ENCODE results near the gene BCOR.

BCOR gene

DNA sequence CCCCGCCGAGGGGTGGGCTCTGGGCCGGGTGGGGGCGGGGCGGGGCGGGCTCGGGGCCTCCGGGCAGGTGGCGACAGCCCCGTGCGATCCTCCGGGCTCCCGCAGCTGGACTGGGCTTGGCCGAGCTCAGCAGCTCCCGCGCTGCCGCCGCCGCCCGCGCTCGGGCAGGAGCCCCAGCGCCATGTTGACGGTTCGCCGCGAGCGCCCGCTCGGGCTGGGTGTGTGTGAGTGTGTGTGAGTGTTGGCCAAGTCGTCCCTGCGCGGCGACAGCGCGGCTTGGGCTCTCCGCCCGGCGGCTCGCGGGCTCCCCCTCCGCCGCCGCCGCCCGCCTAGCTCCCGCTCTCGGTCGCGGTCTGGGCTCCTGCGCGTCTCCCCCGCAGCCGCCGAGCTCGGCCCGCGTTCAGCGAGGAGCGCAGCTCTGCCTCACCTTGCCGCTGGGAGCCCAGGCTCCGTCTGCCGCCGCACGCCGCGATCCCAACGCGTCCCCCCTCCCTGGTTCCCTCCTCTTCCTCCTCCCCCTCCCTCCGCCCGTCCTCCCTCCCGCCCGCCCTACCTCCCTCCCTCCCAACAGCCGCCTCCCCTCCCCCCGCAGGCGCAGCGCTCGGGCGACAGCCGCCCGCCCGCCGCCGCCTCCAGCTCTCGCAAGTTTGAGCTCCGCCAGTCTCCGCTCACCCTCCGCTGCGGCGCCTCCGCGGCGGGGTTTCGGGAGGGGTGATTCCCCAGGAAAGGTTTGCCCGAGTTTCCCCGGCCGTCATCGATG is at the start of gene BCOR:
Gene BCOR (minus strand): TSS at position 455 of the 760 bp plus-strand sequence. CDS start 20,029 bp downstream, outside the sequence.
- peak; percentile 64 for DNase-seq (ENCODE audit: low spot score)

- DNase-seq (ENCODE audit: low spot score): no peak
Measured at GRCh38 chrX:40147126-40147952, 49.6 kb upstream of the BCOR start.

DNA sequence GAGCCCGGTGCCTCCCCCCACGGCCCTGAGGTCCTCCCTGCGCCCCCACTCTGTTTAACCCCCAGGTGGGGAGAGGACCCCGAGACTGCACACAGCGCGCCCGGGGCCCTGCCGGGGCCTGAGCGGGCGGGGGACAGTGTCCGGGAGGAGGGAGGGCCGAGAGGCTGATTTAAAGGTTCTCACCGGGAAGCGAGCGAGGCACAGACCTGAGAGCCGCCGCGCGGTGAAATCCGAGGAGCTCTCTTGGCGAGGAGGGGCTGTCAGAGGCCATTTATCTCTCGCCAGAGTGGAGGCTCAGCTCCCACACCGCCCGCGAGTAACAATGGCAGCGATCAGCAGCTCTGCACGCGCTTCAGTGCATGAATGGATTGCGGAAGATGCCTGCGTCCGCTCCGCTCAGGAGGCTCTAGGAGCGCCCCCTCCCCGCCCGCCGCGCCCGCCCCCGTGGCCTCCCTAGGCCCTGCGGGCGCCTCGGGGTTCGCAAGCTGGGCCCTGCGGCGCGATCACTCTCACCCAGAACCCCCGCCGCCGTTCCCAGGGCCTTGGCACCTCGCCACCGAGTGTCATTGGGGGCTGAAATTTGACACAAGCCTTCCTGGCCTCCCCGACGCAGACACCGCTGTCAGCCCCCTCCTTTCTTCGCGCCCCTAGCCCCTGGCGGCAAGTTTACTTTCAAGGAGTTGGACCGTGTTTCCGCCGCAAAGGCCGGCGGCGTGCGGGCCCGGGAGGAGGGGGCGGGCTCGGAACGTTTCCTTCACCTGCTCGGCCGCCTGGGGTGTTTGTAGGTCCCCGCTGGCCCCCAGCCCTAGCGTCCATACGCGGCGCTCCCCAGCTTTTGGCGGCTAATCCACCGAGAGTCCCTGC is 48.7 kb upstream of the BCOR start:
- no peak for DNase-seq (ENCODE audit: low spot score)

- DNase-seq (ENCODE audit: low spot score): no peak
Measured at GRCh38 chrX:40145923-40146261, 48.1 kb upstream of the BCOR start.

- DNase-seq (ENCODE audit: low spot score): no peak
Measured at GRCh38 chrX:40145001-40145922, 47.5 kb upstream of the BCOR start.

- no peak for DNase-seq (ENCODE audit: low spot score)
Measured at GRCh38 chrX:40144576-40144975, 46.8 kb upstream of the BCOR start.

- no peak for DNase-seq (ENCODE audit: low spot score)
Measured at GRCh38 chrX:40143987-40144386, 46.2 kb upstream of the BCOR start.

GRCh38 chrX:40143001-40143400 is 45.2 kb upstream of the BCOR start:
- no peak for DNase-seq (ENCODE audit: low spot score)

DNA sequence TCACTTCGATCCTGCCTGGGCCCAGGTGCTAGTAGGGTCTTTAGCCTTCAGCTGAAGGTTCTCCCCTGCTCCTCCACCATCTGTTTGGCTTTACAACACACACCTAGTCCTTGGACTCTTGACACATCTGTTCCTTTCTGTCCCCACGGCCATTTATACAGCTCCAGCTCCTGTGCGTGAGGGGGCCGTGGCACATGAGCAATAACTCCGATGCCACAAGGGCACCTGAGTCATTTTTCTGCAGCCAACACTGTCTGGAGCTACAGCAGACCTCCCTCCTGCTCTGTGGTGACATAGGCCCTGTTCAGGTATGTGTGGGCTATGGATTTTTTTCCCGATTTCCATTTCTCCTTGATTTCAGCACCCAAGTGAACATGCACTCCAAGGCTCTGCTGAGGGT is 44.7 kb upstream of the BCOR start:
- DNase-seq (ENCODE audit: low spot score): no peak

GRCh38 chrX:40140706-40141499 is 43.1 kb upstream of the BCOR start:
- DNase-seq (ENCODE audit: low spot score): no peak

DNA sequence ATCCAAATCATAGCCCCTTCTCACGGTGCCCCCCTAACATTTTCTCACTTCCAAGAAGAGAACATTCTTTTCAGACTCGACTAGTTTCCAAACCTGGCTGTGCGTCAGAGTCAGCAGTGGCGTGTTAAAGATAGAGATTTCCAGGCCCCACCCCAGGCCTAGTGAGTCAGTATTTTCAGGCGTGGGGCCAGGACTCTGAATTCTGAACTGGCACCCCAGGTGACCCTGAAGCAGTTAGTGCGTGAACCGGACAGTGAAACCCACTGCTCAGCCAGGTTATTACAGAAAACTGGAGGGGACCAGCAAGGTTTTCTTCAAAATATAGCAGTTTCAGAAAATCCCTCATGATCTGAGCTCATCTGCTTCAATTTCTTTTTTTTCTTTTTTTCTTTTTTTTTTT is 35.0 kb upstream of the BCOR start:
- no peak for DNase-seq (ENCODE audit: low spot score)

- no peak for DNase-seq (ENCODE audit: low spot score)
Measured at GRCh38 chrX:40131654-40132337, 34.0 kb upstream of the BCOR start.

- DNase-seq (ENCODE audit: low spot score): no peak
Measured at GRCh38 chrX:40130207-40130606, 32.4 kb upstream of the BCOR start.

DNA sequence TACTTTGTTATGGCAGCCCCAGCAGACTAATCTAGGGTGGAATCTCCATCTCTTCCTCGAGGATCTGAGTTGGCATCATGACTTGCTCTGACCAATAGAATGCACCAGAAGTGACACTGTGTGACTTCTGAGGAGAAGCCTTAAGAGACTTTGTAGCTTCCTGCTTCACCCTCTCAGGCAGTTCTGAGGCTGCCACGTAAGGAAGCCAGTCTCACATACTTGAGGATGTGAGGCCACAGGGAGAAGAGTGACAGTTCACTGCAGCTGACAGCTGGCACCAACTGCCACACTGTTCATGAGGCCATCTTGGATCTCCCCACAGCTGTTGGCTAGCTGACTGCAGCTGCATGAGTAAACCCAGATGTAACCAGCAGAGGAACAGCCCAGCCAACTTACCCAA is 29.3 kb upstream of the BCOR start:
- DNase-seq (ENCODE audit: low spot score): no peak

DNA sequence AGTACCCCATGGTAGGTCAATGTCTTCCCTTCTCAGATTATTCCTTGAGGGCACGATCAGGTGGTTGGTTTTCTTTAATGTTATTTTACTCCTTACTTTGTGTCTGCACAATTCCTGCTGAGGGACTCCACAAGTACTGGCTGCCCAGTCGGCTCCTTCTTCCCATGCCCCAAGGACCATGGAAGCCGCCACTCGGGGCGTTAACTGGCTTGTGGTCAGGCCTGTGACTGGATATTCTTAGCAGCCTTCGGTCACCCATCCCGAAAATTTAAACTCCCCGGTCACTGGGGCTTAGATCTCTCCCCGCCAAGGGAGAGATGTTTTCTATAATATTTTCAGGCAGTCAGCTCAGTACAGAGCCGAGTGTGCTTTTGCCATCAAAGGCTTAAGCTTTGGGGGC is 24.7 kb upstream of the BCOR start:
- DNase-seq (ENCODE audit: low spot score): no peak

GRCh38 chrX:40121618-40122017 is 23.9 kb upstream of the BCOR start:
- no peak for DNase-seq (ENCODE audit: low spot score)

GRCh38 chrX:40120838-40121580 is 23.3 kb upstream of the BCOR start:
- DNase-seq (ENCODE audit: low spot score): no peak

DNA sequence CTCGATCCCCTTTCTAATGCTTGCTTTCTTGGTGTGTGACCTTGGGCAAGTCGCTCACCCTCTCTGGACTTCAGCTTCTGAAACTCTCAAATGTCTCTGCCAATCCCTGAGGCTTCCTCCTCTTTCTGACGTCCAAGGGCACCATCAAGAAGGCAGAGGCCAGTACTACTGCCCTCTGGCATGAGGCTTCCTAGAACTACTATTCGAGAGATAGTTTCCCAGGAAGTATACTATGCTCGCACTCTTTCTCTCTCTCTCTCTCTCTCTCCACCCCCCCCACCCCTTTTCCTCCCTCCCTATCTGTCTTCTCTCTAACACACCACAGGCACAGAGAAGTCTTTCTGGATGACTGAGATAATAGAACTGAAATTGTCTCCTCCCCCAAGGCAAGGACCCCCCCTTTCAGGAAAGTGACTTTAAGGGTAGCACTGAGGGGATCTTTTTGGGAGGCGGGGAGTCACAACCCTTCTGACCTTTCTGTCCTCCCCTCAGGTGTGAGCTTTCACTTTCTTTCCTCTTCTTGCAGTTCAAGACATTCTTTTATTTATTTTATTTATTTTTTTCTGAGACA is 20.0 kb upstream of the BCOR start:
- no peak for DNase-seq (ENCODE audit: low spot score)

DNA sequence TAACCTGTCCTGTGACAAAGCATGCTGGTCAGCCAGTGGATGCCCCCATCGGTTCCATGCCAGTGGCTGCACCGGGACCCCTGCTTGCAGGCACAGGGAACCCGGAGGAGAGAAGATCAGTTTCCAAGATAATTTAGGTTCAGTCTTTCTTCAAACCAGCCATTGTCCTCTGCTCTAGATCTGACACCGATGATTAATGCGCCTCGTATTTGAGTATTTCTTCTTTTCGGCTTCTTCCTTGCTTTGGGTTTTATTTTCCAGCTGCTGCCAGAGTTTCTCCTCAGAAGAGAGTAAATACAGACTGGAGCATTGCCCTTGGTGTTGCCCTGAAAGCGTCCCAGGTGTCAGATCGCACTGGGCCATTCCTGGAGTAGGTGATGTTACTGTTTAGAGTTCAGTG is 19.2 kb upstream of the BCOR start:
- no peak for DNase-seq (ENCODE audit: low spot score)
